WI38 (cell line): ENCODE results near the gene MCF2L2.

ENCODE experiments used
- H3K4me3 ChIP-seq: 2 replicates; pipeline ENCODE4 v1.5.1; 2011; ENCODE audit warnings: low read depth, mild to moderate bottlenecking, control low read depth, low read length
- CTCF ChIP-seq: IDR thresholded peaks from 2 replicates; pipeline ENCODE4 v1.5.1; 2012; ENCODE audit warnings: low read depth, mild to moderate bottlenecking, control low read depth, low read length

Gene MCF2L2

GRCh38 chr3:183318877-183319276 is 109.5 kb downstream of the MCF2L2 start:
- H3K4me3 ChIP-seq = no peak overlapping the region
- no peak for TF ChIP-seq CTCF

- no peak for TF ChIP-seq CTCF
- H3K4me3 ChIP-seq = no peak overlapping the region
Observed at GRCh38 chr3:183317886-183318865, 110.2 kb downstream of the MCF2L2 start.

- no peak for TF ChIP-seq CTCF
- no peak overlapping the region for H3K4me3 ChIP-seq
Observed at GRCh38 chr3:183317271-183317670, 111.1 kb downstream of the MCF2L2 start.

- no peak overlapping the region for H3K4me3 ChIP-seq
- TF ChIP-seq CTCF = no peak
Observed at GRCh38 chr3:183315739-183316138, 112.7 kb downstream of the MCF2L2 start.

- no peak overlapping the region for H3K4me3 ChIP-seq
- TF ChIP-seq CTCF = no peak
Observed at GRCh38 chr3:183313764-183314163, 114.7 kb downstream of the MCF2L2 start.

- H3K4me3 ChIP-seq = no peak overlapping the region
- TF ChIP-seq CTCF = no peak
Observed at GRCh38 chr3:183313351-183313750, 115.1 kb downstream of the MCF2L2 start.

GRCh38 chr3:183312433-183312832 is 116.0 kb downstream of the MCF2L2 start:
- TF ChIP-seq CTCF = no peak
- H3K4me3 ChIP-seq = no peak overlapping the region
